NOMO-1 treated with dmso at 0.1 percent for 144 hours (cell line): ENCODE measurements around the gene TRPM3.

Experiments used
- DNase-seq: peaks from one replicate; lab custom pipeline; 2025; ENCODE audit not compliant: unreplicated experiment; lab: John Stamatoyannopoulos, UW

The TRPM3 gene

DNA sequence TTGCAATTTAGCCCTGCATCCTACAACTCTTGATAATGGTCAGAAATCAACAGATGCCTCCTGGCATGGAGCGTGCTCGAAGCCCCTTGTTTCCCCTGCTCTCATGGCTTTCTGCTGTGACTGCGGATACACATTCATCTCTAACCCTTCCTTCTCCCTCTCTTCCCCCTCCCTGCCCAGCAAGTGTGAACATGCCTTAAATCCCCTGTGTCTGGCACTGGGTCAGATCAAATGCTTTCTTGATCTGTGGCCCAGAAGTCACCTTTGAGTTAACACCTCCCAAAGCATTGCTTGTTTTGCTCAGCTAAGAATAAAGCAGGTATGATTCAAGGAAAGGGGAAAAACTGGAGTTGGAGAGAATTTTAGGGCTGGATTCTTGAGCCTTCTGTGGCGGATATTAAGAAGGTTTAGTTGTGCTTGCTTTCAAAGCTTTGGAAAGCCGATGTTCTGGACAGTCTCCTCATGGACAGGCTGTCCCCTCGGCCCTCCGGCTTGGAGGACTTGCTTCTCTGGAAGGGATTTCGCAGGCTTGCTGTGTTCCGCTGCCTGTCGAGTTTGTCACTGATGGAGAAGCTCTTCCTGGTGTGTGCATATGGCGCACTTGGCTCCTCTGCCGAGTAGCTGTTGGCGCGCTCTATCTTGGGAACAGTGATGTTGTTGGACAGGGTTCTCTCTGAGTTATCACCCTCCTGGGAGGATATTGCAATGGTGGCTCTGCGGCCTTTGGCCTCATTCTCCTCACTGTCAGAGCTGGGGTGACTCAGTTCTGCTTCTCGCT lies 585.7 kb downstream of the TRPM3 start:
- no peak for DNase-seq

GRCh38 chr9:70534471-70534870 lies 587.0 kb downstream of the TRPM3 start:
- DNase-seq, result no peak

- DNase-seq, result no peak
Observed at GRCh38 chr9:70534061-70534460, 587.4 kb downstream of the TRPM3 start.

DNA sequence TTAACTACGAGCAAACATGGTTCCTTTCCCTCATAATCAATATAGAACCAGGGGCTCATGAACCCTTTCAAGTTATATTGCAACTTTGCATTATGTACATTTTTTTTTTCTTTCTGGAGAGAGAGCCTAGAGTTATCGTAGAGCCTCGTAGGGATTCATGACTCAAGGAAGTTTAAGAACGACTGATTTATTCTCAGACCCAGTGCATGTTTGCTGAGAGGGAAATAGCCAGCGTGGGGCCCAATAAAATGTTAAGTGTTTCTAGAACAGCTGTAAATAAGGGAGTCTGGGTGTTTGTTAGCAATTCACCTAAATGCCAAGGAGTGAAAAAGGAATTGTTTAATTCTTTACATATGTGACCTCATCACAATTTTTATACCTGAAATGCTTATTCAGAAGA lies 587.9 kb downstream of the TRPM3 start:
- DNase-seq, result no peak

DNA sequence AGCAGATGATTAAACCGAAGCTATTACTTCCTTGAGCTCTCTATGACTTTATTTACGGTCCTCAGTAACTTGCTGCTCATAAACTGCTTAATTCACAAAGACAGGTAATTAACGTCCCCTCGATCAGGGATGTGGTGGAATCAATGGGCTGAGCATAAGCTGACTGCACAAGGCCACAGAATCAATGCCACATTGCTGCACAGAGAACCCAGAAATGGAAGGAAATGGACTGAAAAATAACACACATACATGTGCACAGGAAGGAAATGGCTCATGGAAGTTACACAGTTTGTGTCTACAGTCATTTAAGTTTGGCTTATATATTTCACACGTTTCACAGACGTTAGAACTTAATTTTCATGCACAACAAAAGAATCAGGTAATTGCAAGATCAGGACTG lies 588.7 kb downstream of the TRPM3 start:
- DNase-seq, result no peak

- DNase-seq, result no peak
Observed at GRCh38 chr9:70531311-70531710, 590.1 kb downstream of the TRPM3 start.

DNA sequence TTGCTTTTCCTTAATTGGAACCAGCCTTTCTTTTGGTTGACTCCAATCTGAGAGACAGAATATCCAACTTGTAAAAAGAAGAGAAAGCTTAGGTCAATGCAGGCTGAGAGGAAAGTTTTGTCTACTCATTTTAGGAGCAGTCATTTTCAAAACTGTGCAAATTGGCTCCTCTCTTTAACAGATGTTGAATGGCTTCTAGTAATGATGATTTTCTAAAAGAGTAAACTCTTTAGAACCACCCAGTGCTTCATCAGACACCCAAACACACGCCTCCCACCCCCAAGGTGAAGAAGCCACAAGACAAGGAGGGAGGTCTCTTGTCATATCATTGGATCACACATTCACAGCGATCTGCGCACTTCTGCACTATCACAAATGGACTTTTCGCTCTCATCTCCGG lies 590.7 kb downstream of the TRPM3 start:
- no peak for DNase-seq

DNA sequence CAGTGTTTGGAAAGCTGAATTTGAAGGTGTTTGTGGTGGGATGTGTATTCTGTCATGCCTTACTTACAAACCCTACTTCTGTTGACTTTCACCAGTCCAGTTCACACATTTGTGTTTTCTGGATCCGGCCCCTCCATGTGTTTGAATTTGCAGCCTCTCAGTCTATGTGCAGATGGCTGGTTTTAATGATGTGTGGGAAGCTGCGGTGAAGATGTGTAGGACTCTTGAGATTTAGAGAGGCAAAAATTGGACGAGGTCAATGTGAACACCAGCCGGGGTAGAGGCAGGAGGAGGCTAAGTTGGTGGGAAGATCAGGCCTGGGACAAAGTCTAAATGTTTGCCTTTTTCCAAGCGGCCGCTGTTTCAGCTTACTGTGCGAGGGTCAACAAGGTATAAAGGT lies 591.6 kb downstream of the TRPM3 start:
- DNase-seq, result no peak

DNA sequence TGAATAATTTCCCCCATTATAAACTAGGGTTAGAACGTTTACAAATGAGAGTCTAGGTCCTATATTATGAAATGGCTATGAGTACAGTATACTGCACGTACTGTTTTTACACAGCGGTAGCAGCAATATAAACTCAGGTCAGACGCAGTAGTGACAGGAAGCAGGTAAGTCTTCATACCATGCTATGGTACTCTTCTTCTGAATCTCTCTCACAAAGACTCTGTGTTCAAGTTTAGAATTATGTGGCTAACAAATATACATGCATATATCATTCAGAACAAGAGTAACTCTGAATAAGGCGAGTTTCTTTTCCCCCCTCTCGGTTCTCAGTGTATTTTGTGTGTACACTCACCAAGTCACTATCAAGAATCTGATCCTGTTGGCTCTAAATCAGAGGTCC lies 592.0 kb downstream of the TRPM3 start:
- no peak for DNase-seq

- DNase-seq, result no peak
Observed at GRCh38 chr9:70526902-70527301, 594.5 kb downstream of the TRPM3 start.

GRCh38 chr9:70525519-70525918 lies 595.9 kb downstream of the TRPM3 start:
- DNase-seq, result peak; percentile 13

GRCh38 chr9:70519912-70520724 lies 601.3 kb downstream of the TRPM3 start:
- DNase-seq, result no peak

DNA sequence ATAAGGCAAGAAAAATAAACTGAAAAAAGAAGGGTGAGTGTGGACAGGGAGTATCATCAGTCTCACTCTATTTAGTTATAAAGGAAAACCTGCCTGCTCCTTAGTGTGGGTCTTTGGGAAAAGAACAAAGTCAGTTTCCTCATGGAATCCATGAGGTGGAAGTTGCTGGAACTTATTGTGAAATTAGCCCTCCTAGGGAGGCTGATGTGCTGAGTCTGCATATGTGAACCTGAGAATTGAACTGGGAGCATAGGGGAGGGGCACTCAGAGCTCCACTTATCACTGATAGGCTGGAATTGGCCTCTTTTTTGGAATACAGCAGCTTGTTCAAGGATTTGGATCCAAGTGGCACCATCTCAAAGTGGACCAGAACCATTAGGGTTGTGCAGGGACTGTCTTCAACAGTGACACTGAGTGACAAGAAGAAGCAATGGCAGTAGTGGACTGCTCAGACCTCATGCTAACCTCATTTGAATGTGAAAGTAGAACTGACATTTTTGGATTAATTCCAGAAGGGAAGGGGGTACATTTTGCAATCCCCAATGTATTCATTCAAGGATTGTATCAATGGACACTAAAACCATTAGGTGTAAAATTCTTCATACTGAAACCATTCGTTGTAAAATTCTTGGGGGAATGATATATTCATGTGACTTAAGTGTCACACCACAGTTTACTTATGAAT lies 603.4 kb downstream of the TRPM3 start:
- no peak for DNase-seq

- DNase-seq, result no peak
Observed at GRCh38 chr9:70514273-70514672, 607.1 kb downstream of the TRPM3 start.

- no peak for DNase-seq
Observed at GRCh38 chr9:70511858-70512257, 609.6 kb downstream of the TRPM3 start.

GRCh38 chr9:70510157-70510770 lies 611.2 kb downstream of the TRPM3 start:
- DNase-seq, result no peak

DNA sequence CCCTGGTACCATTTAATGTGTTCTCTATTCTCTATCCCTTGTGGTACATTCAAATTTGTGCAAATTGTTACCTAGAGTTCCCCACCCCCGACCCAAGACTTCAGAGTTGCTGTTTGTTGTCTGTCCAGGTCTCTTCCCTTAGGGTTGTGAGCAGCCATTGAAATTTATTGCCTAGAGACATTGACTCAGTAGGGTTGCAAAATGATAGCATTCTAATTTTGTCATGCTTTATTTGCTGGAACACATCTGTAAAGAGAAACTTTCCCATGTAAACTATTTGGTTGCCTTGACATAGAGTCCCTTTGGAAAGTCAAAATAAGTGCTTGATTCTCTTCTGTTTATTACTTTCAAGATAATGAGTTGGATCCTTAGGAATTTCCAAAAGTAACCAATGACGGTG lies 615.3 kb downstream of the TRPM3 start:
- DNase-seq, result no peak

DNA sequence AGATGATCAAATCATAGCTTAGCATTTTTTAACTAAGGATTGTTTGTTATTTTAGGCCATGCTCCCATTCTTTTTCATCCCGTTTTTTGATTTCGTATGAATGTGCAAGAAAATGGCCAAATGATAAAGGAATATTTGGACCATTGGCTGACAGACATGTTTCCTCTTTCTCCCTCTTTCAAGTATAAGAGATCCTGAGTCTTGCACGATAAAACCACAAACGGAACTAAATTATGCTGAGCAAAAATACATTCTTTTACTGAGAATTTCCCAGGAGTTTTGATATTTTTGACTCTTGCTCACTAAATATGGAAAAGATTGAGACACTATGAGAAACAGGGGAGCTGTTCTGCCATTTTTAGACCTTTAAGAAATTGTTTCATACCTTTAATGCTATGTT lies 616.6 kb downstream of the TRPM3 start:
- no peak for DNase-seq

DNA sequence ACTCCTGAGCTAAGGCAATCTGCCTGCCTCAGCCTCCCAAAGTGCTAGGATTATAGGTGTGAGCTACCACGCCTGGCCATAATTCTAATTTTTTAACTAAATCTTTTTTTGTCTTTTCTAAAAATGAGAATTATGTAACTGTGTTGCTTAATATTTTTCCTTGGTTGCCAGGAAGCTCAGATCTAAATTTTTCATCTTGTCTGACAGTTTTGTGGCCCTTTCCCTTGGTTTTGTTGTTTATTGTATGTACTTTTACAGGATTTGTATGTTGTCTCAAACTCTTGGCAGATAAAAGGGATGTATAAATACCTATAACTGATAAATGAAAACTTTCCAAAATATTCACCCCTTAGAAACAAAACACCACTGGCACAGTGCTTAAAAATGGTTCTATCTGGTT lies 618.7 kb downstream of the TRPM3 start:
- DNase-seq, result no peak

- DNase-seq, result no peak
Observed at GRCh38 chr9:70500793-70501192, 620.6 kb downstream of the TRPM3 start.

DNA sequence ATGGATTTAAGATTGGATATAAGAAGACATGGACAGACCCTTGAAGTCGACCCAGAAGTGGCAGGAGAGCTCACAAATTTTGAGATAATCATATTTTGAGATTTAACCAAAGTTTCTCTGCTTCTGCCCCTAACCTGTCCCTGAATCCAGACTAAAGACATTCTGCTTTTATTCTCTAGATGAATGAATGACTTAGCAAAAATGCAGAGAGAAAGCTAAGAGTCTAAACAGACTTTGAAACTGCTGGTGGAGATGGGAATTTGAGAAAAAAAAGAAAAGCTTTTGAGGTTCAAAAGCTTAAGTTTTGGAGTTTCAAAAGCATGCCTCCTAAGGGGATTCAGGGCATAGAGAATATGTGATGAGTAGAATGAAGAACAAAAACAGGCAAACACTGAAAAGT lies 621.8 kb downstream of the TRPM3 start:
- no peak for DNase-seq
